HCT116 (cell line): ENCODE measurements around the gene TMEM79. TPM values are rescaled to one million over a fixed set of nuclear protein-coding genes. Genes with fewer than 3 reads are reported as not detected.

Source experiments
- total RNA-seq: library from RNA; stranded (reverse); gene quantifications from one replicate; pipeline ENCODE4 v1.2.1, GENCODE V29; 2021; ENCODE audit not compliant: unreplicated experiment

Gene TMEM79
- total RNA-seq, 1 experiment from 2014 or later: 6.3 TPM

Other genes starting within 250 kb of the TMEM79 start
- 68.4 TPM for gene UBQLN4, start 230.5 kb upstream of the TMEM79 start, total RNA-seq
- gene LAMTOR2, start 229.5 kb upstream of the TMEM79 start, total RNA-seq: 60.2 TPM
- 142 TPM for gene RAB25, start 223.2 kb upstream of the TMEM79 start, total RNA-seq
- 6.1 TPM for gene MEX3A, start 201.9 kb upstream of the TMEM79 start, total RNA-seq
- gene LMNA, start 169.6 kb upstream of the TMEM79 start, total RNA-seq: 528 TPM
- gene SEMA4A, start 130.7 kb upstream of the TMEM79 start, total RNA-seq: 0.39 TPM
- gene SLC25A44, start 90.2 kb upstream of the TMEM79 start, total RNA-seq: 17.5 TPM
- gene PMF1, start 71.3 kb upstream of the TMEM79 start, total RNA-seq: 52.6 TPM
- 1.4 TPM for gene BGLAP, start 42.1 kb upstream of the TMEM79 start, total RNA-seq
- gene PAQR6, start 36.3 kb upstream of the TMEM79 start, total RNA-seq: 10.9 TPM
- gene SMG5, start 1.5 kb upstream of the TMEM79 start, total RNA-seq: 75.2 TPM
- gene GLMP, start 11.4 kb downstream of the TMEM79 start, total RNA-seq: 27.8 TPM
- not detected for gene VHLL, start 15.0 kb downstream of the TMEM79 start, total RNA-seq
- gene CCT3, start 54.0 kb downstream of the TMEM79 start, total RNA-seq: 619 TPM
- 1.0 TPM for gene TSACC, start 54.2 kb downstream of the TMEM79 start, total RNA-seq
- gene RHBG, start 84.9 kb downstream of the TMEM79 start, total RNA-seq: 5.7 TPM
- gene MEF2D, start 216.4 kb downstream of the TMEM79 start, total RNA-seq: 44.2 TPM